Adrenal gland (tissue), 12 donors: ENCODE results near the gene XRN1. TPM values are rescaled to one million over a fixed set of nuclear protein-coding genes. Genes with fewer than 3 reads are reported as not detected.
"Not testable (repeated sequence)": the region's sequence is repeated elsewhere in the genome, so short reads cannot be mapped to it uniquely, and the experiment has no call there.

Experiments used
- DNase-seq, 7 donors: peaks; one replicate each; pipeline ENCODE4 v3.0.0-alpha.2; 2019 to 2020
- H3K27ac ChIP-seq, 5 donors: fragments of 200-600 bp; sonication (generic) in 4 of 5; 1 replicate in 3 of 5; 2 replicates in 2 of 5; pipeline versions ENCODE4 v1.5.1 to v1.8.0; 2016 to 2020; ENCODE audit warnings: mild to moderate bottlenecking in 1 of 5
- H3K27me3 ChIP-seq: fragments of 200-600 bp; 2 replicates; pipeline ENCODE4 v1.8.0; 2021
- H3K36me3 ChIP-seq, 2 donors: fragments of 200-600 bp; replicated peaks in 1 of 2; 1 replicate in 1 of 2; 2 replicates in 1 of 2; pipeline versions ENCODE4 v1.5.1 to v1.8.0; 2018 to 2022
- H3K4me1 ChIP-seq, 2 donors: fragments of 200-600 bp; replicated peaks in 1 of 2; 1 replicate in 1 of 2; 2 replicates in 1 of 2; pipeline versions ENCODE4 v1.5.1 to v1.8.0; 2018 to 2021
- H3K4me3 ChIP-seq, 4 donors: fragments of 200-600 bp; sonication (generic) in 3 of 4; one replicate each; pipeline ENCODE4 v1.5.1; 2016 to 2018
- H3K9me3 ChIP-seq, 3 donors: fragments of 200-600 bp; sonication (generic) in 1 of 3; replicated peaks in 1 of 3; 1 replicate in 2 of 3; 2 replicates in 1 of 3; pipeline versions ENCODE4 v1.5.1 to v1.8.0; 2016 to 2021
- CTCF ChIP-seq, 6 experiments: fragments of 450-650 bp in 4 of 6; fragments of 200-600 bp in 2 of 6; sonication (generic) in 1 of 6; IDR thresholded peaks; 1 replicate in 5 of 6; 2 replicates in 1 of 6; pipeline versions ENCODE4 v1.5.1 to v1.8.0; 2016 to 2021; ENCODE audit warnings: antibody characterized with exemption in 6 of 6, mild to moderate bottlenecking in 2 of 6, moderate library complexity in 1 of 6
- POLR2A ChIP-seq, 2 donors: fragments of 450-650 bp; IDR thresholded peaks; one replicate each; pipeline ENCODE4 v1.6.1; 2017; ENCODE audit warnings: antibody characterized with exemption in 2 of 2, mild to moderate bottlenecking in 2 of 2, moderate library complexity in 1 of 2
- WGBS, 4 donors: extraction: QIAGEN DNeasy Blood & Tissue Kit in 2 of 4; methylation state at CpG; one replicate each; pipeline versions ENCODE4 v1.1.5 to v1.1.7; 2013 to 2017; 5-methylcytosine and 5-hydroxymethylcytosine counted together
- intact Hi-C, 2 donors: fragments of 100-400 bp; cut with DNase I; formaldehyde crosslinking; loops; one replicate each; pipeline versions ENCODE4 v1.14.1 to v1.15.0; 2022 to 2023
- polyA plus RNA-seq, 3 donors: library from polyadenylated mRNA; stranded (reverse); fragments of 200-250 nt in 2 of 3; fragments of 350-450 nt in 1 of 3; fragmentation: Illumina TruSeq in 1 of 3; extraction: RNeasy Lipid Tissue Mini Kit (QIAGEN cat#74804) in 1 of 3; gene quantifications; one replicate each; pipeline ENCODE4 v1.2.3, GENCODE V29; 2013 to 2014
- total RNA-seq, 9 donors: library from RNA; depleted of rRNA in 4 of 9; stranded (reverse); fragments of >200 nt in 4 of 9; fragments of 120-200 nt in 1 of 9; fragmentation: NEBNext Ultra II Directional in 1 of 9; extraction: Animal tissue kit (Norgen Biotek cat#: 25700) in 1 of 9; gene quantifications; one replicate each; pipeline versions ENCODE4 v1.1.0 to v1.2.4, GENCODE V29; 2013 to 2023
- donor health status: healthy with polysubstance abuse.
- donor health status: Bipolar disorder and iron deficiency.
- donor health status: DM: yes; HTN: yes; CAD: no.
- donor health status: DM: no; HTN: no; CAD: no.
- donor health status: DM: no; HTN: no; CAD: no.
- donor health status: DM: yes; HTN: yes; CAD: no.

XRN1 gene
- total and polyA plus RNA-seq, 12 donors = 6.3 to 73.6 (median 31.0) TPM

- Histone ChIP-seq H3K9me3 (no peaks in the 10 kb centered on the region), H3K4me1 (no peaks in the 10 kb centered on the region), H3K27me3 (no peaks in the 10 kb centered on the region), H3K27ac (no peak overlapping the region), H3K36me3 (peaks cover 0 to 19% of the 10 kb centered on the region in 2 donors), H3K4me3 (no peak overlapping the region)
- intact Hi-C loops = no loop called here
- 91 to 100% (median 99%) methylated on average over 2 of the region's 2 CpGs for WGBS, 4 donors
- TF ChIP-seq CTCF (IDR thresholded peaks at IDR 0.05) (no peak), POLR2A (IDR thresholded peaks at IDR 0.05) (no peak)
- DNase-seq = no peak
Measured at GRCh38 chr3:142363936-142364467, 83.8 kb downstream of the XRN1 start.

DNA sequence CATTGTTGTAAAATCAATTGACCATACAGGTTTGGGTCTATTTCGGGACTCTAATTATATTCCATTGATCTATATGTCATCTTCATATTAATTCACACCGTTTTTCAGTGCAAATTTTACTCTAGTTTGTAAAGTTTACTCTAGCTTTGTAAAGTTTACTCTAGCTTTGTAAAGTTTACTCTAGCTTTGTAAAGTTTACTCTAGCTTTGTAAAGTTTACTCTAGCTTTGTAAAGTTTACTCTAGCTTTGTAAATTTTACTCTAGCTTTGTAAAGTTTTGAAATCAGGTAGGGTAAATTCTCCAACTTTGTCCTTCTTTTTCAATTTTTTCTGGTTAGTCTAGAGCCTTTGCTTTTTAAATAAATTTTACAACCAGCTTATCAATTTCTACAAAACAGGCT lies 84.4 kb downstream of the XRN1 start:
- H3K4me3 ChIP-seq, DNase-seq, intact Hi-C loops, H3K27me3 ChIP-seq, H3K27ac ChIP-seq, H3K4me1 ChIP-seq, H3K9me3 ChIP-seq: not testable (repeated sequence)
- H3K36me3 ChIP-seq = peaks cover 0 to 24% of the 10 kb centered on the region in 2 donors
- 94 to 97% (median 95%) methylated on average over 2 of the region's 2 CpGs for WGBS, 4 donors

DNA sequence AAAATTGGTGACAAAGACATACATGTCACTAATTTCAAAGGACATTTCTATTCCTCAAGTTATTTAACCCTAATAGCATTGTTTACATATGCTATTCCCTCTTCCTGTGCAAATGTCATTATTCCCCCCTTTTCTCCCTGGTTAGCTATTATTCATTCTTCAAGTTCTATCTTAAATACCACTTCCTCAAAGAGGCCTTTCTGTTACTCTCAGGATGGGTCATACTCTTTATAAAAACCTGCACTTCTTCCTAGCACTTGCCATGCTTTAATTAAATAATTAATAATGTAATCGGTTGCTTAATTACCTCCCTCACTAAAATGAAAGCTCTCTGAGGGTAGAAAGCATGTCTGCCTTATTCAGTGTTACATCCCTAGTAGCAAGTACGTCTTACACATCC lies 88.5 kb downstream of the XRN1 start:
- no peak overlapping the region for H3K27ac ChIP-seq
- H3K36me3 ChIP-seq = peaks cover 0 to 53% of the 10 kb centered on the region in 2 donors
- H3K4me3 ChIP-seq = no peak overlapping the region
- H3K27me3 ChIP-seq = no peaks in the 10 kb centered on the region
- TF ChIP-seq POLR2A (IDR thresholded peaks at IDR 0.05) (no peak), CTCF (IDR thresholded peaks at IDR 0.05) (no peak)
- H3K9me3 ChIP-seq = no peaks in the 10 kb centered on the region
- WGBS, 4 donors = 93 to 97% (median 94%) methylated on average over 2 of the region's 2 CpGs
- intact Hi-C loops = loop anchor here in 1 of 2 donors (10.0 kb wide), 1 partner anchor 45 kb away; no protein-coding TSS in a partner anchor
- no peak for DNase-seq
- H3K4me1 ChIP-seq = no peaks in the 10 kb centered on the region

DNA sequence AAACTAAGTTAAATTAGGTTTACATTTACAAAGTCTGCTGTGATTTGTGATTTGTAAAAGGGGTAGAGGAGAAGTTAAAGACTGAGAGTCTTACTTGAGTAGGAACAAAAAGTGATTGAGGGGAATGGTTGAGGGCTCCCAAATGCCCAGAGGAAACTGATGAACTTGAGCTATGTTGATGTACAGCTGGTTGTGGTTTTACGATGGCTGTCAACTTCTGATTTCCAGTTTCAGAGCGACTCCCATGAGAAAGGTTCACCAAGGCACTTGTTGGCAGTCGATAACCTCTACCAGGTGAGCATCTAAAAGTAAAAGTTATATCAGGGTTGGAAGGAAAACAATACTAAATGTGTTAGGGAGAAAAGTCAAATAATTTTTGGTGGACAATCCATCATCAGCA lies 91.0 kb downstream of the XRN1 start:
- no peak for TF ChIP-seq CTCF (IDR thresholded peaks at IDR 0.05)
- TF ChIP-seq POLR2A (IDR thresholded peaks at IDR 0.05) = no peak
- no peaks in the 10 kb centered on the region for H3K4me1 ChIP-seq
- WGBS, 4 donors = 93 to 96% (median 95%) methylated on average over 3 of the region's 3 CpGs

DNA sequence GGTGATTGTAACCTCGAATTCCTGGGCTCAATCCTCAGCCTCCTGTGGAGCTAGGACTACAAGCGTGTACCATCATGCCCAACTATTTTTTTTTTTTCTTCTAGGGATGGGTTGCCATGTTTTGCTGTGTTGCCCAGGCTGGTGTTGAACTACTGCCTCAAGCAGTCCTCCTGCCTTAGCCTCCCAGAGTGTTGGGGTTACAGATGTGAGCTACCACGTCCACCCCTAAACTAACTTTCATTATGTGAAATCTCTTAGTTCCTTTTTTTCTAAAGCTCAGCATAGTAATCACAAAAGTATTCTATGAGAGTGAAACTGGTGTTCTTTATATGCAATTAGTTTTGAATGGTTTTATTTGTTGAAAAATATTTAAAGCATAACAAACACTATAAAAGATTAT lies 92.1 kb downstream of the XRN1 start:
- DNase-seq = no peak
- 90 to 97% (median 95%) methylated on average over 3 of the region's 3 CpGs for WGBS, 4 donors
- intact Hi-C loops = loop anchor here in 1 of 2 donors (10.0 kb wide), 1 partner anchor 49 kb away; no protein-coding TSS in a partner anchor
- no peaks in the 10 kb centered on the region for H3K9me3 ChIP-seq
- H3K27ac ChIP-seq = no peak overlapping the region
- H3K4me1 ChIP-seq = no peaks in the 10 kb centered on the region
- no peak overlapping the region for H3K4me3 ChIP-seq
- TF ChIP-seq POLR2A (IDR thresholded peaks at IDR 0.05) (no peak), CTCF (IDR thresholded peaks at IDR 0.05) (no peak)
- no peaks in the 10 kb centered on the region for H3K27me3 ChIP-seq
- peaks cover 0 to 74% of the 10 kb centered on the region in 2 donors for H3K36me3 ChIP-seq

More for the DNA sequence above, 91.0 kb downstream of the XRN1 start:
- Histone ChIP-seq H3K27ac (no peak overlapping the region), H3K9me3 (no peaks in the 10 kb centered on the region), H3K36me3 (peaks cover 0 to 67% of the 10 kb centered on the region in 2 donors), H3K4me3 (no peak overlapping the region), H3K27me3 (no peaks in the 10 kb centered on the region)
- no peak for DNase-seq
- intact Hi-C loops = loop anchor here in 1 of 2 donors (10.0 kb wide), 1 partner anchor 48 kb away; no protein-coding TSS in a partner anchor
